ENCODE measurements around the gene STEAP1.
"Not testable (repeated sequence)": the region's sequence is repeated elsewhere in the genome, so short reads cannot be mapped to it uniquely, and the experiment has no call there.

The STEAP1 gene

GRCh38 chr7:90157331-90157730 lies 3.1 kb downstream of the STEAP1 start:
- H3K27me3 ChIP-seq (ENCODE audit: insufficient read depth, low read length): peaks cover 11% of the 10 kb centered on the region
- H3K4me3 ChIP-seq (ENCODE audit: low read length); H3K36me3 ChIP-seq (ENCODE audit: insufficient read depth, low read depth, low read length); H3K9ac ChIP-seq (ENCODE audit: low read depth, low read length); H3K4me1 ChIP-seq (ENCODE audit: insufficient read depth, low read length); H3K9me3 ChIP-seq (ENCODE audit: insufficient read depth, low read depth, low read length); H3K27ac ChIP-seq (ENCODE audit: low read length): not testable (repeated sequence)

GRCh38 chr7:90157761-90158350 lies 3.6 kb downstream of the STEAP1 start:
- not testable (repeated sequence) for H3K9ac ChIP-seq (ENCODE audit: low read depth, low read length); H3K27ac ChIP-seq (ENCODE audit: low read length); H3K4me1 ChIP-seq (ENCODE audit: insufficient read depth, low read length); H3K9me3 ChIP-seq (ENCODE audit: insufficient read depth, low read depth, low read length); H3K4me3 ChIP-seq (ENCODE audit: low read length); H3K36me3 ChIP-seq (ENCODE audit: insufficient read depth, low read depth, low read length)
- H3K27me3 ChIP-seq (ENCODE audit: insufficient read depth, low read length): peaks cover 11% of the 10 kb centered on the region

- H3K27ac ChIP-seq (ENCODE audit: low read length): no peak overlapping the region
- H3K9me3 ChIP-seq (ENCODE audit: insufficient read depth, low read depth, low read length): no peaks in the 10 kb centered on the region
- H3K9ac ChIP-seq (ENCODE audit: low read depth, low read length): no peak overlapping the region
- no peaks in the 10 kb centered on the region for H3K36me3 ChIP-seq (ENCODE audit: insufficient read depth, low read depth, low read length)
- H3K27me3 ChIP-seq (ENCODE audit: insufficient read depth, low read length): no peaks in the 10 kb centered on the region
- H3K4me1 ChIP-seq (ENCODE audit: insufficient read depth, low read length): no peaks in the 10 kb centered on the region
- H3K4me3 ChIP-seq (ENCODE audit: low read length): no peak overlapping the region
Measured at GRCh38 chr7:90163534-90163933, 9.3 kb downstream of the STEAP1 start.

- H3K9ac ChIP-seq (ENCODE audit: low read depth, low read length): no peak overlapping the region
- no peaks in the 10 kb centered on the region for H3K27me3 ChIP-seq (ENCODE audit: insufficient read depth, low read length)
- H3K4me1 ChIP-seq (ENCODE audit: insufficient read depth, low read length): no peaks in the 10 kb centered on the region
- no peaks in the 10 kb centered on the region for H3K9me3 ChIP-seq (ENCODE audit: insufficient read depth, low read depth, low read length)
- no peaks in the 10 kb centered on the region for H3K36me3 ChIP-seq (ENCODE audit: insufficient read depth, low read depth, low read length)
- H3K27ac ChIP-seq (ENCODE audit: low read length): no peak overlapping the region
- no peak overlapping the region for H3K4me3 ChIP-seq (ENCODE audit: low read length)
Measured at GRCh38 chr7:90165724-90166123, 11.5 kb downstream of the STEAP1 start.

GRCh38 chr7:90166153-90166552 lies 11.9 kb downstream of the STEAP1 start:
- H3K9me3 ChIP-seq (ENCODE audit: insufficient read depth, low read depth, low read length): no peaks in the 10 kb centered on the region
- no peak overlapping the region for H3K27ac ChIP-seq (ENCODE audit: low read length)
- no peak overlapping the region for H3K4me3 ChIP-seq (ENCODE audit: low read length)
- H3K27me3 ChIP-seq (ENCODE audit: insufficient read depth, low read length): no peaks in the 10 kb centered on the region
- H3K4me1 ChIP-seq (ENCODE audit: insufficient read depth, low read length): no peaks in the 10 kb centered on the region
- H3K36me3 ChIP-seq (ENCODE audit: insufficient read depth, low read depth, low read length): no peaks in the 10 kb centered on the region
- H3K9ac ChIP-seq (ENCODE audit: low read depth, low read length): no peak overlapping the region

GRCh38 chr7:90167361-90167760 lies 13.1 kb downstream of the STEAP1 start:
- Histone ChIP-seq H3K9ac (ENCODE audit: low read depth, low read length) (no peak overlapping the region), H3K4me1 (ENCODE audit: insufficient read depth, low read length) (no peaks in the 10 kb centered on the region), H3K9me3 (ENCODE audit: insufficient read depth, low read depth, low read length) (no peaks in the 10 kb centered on the region), H3K27ac (ENCODE audit: low read length) (no peak overlapping the region), H3K4me3 (ENCODE audit: low read length) (no peak overlapping the region), H3K36me3 (ENCODE audit: insufficient read depth, low read depth, low read length) (no peaks in the 10 kb centered on the region), H3K27me3 (ENCODE audit: insufficient read depth, low read length) (no peaks in the 10 kb centered on the region)

- Histone ChIP-seq H3K4me1 (ENCODE audit: insufficient read depth, low read length) (no peaks in the 10 kb centered on the region), H3K4me3 (ENCODE audit: low read length) (no peak overlapping the region), H3K36me3 (ENCODE audit: insufficient read depth, low read depth, low read length) (no peaks in the 10 kb centered on the region), H3K9ac (ENCODE audit: low read depth, low read length) (no peak overlapping the region), H3K27me3 (ENCODE audit: insufficient read depth, low read length) (no peaks in the 10 kb centered on the region), H3K9me3 (ENCODE audit: insufficient read depth, low read depth, low read length) (no peaks in the 10 kb centered on the region), H3K27ac (ENCODE audit: low read length) (no peak overlapping the region)
Measured at GRCh38 chr7:90169891-90170290, 15.6 kb downstream of the STEAP1 start.

- no peaks in the 10 kb centered on the region for H3K4me1 ChIP-seq (ENCODE audit: insufficient read depth, low read length)
- H3K4me3 ChIP-seq (ENCODE audit: low read length): no peak overlapping the region
- no peak overlapping the region for H3K27ac ChIP-seq (ENCODE audit: low read length)
- no peak overlapping the region for H3K9ac ChIP-seq (ENCODE audit: low read depth, low read length)
- H3K27me3 ChIP-seq (ENCODE audit: insufficient read depth, low read length): no peaks in the 10 kb centered on the region
- H3K9me3 ChIP-seq (ENCODE audit: insufficient read depth, low read depth, low read length): no peaks in the 10 kb centered on the region
- H3K36me3 ChIP-seq (ENCODE audit: insufficient read depth, low read depth, low read length): no peaks in the 10 kb centered on the region
Measured at GRCh38 chr7:90172121-90172520, 17.9 kb downstream of the STEAP1 start.

GRCh38 chr7:90172624-90173023 lies 18.4 kb downstream of the STEAP1 start:
- H3K27me3 ChIP-seq (ENCODE audit: insufficient read depth, low read length): no peaks in the 10 kb centered on the region
- H3K9me3 ChIP-seq (ENCODE audit: insufficient read depth, low read depth, low read length): no peaks in the 10 kb centered on the region
- no peak overlapping the region for H3K9ac ChIP-seq (ENCODE audit: low read depth, low read length)
- no peaks in the 10 kb centered on the region for H3K4me1 ChIP-seq (ENCODE audit: insufficient read depth, low read length)
- no peak overlapping the region for H3K4me3 ChIP-seq (ENCODE audit: low read length)
- H3K36me3 ChIP-seq (ENCODE audit: insufficient read depth, low read depth, low read length): no peaks in the 10 kb centered on the region
- no peak overlapping the region for H3K27ac ChIP-seq (ENCODE audit: low read length)

GRCh38 chr7:90173127-90173844 lies 19.0 kb downstream of the STEAP1 start:
- Histone ChIP-seq H3K27ac (ENCODE audit: low read length) (no peak overlapping the region), H3K36me3 (ENCODE audit: insufficient read depth, low read depth, low read length) (no peaks in the 10 kb centered on the region), H3K9ac (ENCODE audit: low read depth, low read length) (no peak overlapping the region), H3K4me3 (ENCODE audit: low read length) (no peak overlapping the region), H3K27me3 (ENCODE audit: insufficient read depth, low read length) (no peaks in the 10 kb centered on the region), H3K9me3 (ENCODE audit: insufficient read depth, low read depth, low read length) (no peaks in the 10 kb centered on the region), H3K4me1 (ENCODE audit: insufficient read depth, low read length) (no peaks in the 10 kb centered on the region)

GRCh38 chr7:90175667-90176066 lies 21.4 kb downstream of the STEAP1 start:
- no peak overlapping the region for H3K27ac ChIP-seq (ENCODE audit: low read length)
- no peak overlapping the region for H3K9ac ChIP-seq (ENCODE audit: low read depth, low read length)
- peaks cover 7% of the 10 kb centered on the region; the same call in 1 of the 2 replicates for H3K4me1 ChIP-seq (ENCODE audit: insufficient read depth, low read length)
- no peaks in the 10 kb centered on the region for H3K9me3 ChIP-seq (ENCODE audit: insufficient read depth, low read depth, low read length)
- H3K27me3 ChIP-seq (ENCODE audit: insufficient read depth, low read length): no peaks in the 10 kb centered on the region
- H3K36me3 ChIP-seq (ENCODE audit: insufficient read depth, low read depth, low read length): no peaks in the 10 kb centered on the region
- H3K4me3 ChIP-seq (ENCODE audit: low read length): no peak overlapping the region

- no peak overlapping the region for H3K4me3 ChIP-seq (ENCODE audit: low read length)
- H3K27ac ChIP-seq (ENCODE audit: low read length): no peak overlapping the region
- H3K4me1 ChIP-seq (ENCODE audit: insufficient read depth, low read length): peaks cover 8% of the 10 kb centered on the region; the same call in 1 of the 2 replicates
- no peak overlapping the region for H3K9ac ChIP-seq (ENCODE audit: low read depth, low read length)
- no peaks in the 10 kb centered on the region for H3K27me3 ChIP-seq (ENCODE audit: insufficient read depth, low read length)
- H3K9me3 ChIP-seq (ENCODE audit: insufficient read depth, low read depth, low read length): no peaks in the 10 kb centered on the region
- H3K36me3 ChIP-seq (ENCODE audit: insufficient read depth, low read depth, low read length): no peaks in the 10 kb centered on the region
Measured at GRCh38 chr7:90176195-90176594, 21.9 kb downstream of the STEAP1 start.

Measured in iPS-20b (cell line).